Head of caudate nucleus (tissue), 42 donors: ENCODE data around the gene ZFC3H1.
"Not testable (repeated sequence)": the region's sequence is repeated elsewhere in the genome, so short reads cannot be mapped to it uniquely, and the experiment has no call there.

Source experiments
- DNase-seq, 42 donors: peaks; one replicate each; pipeline versions ENCODE4 v3.0.0 to v3.0.0-alpha.2; 2020 to 2021; ENCODE audit warnings: mixed read lengths in 7 of 42
- intact Hi-C: fragments of 100-400 bp; cut with DNase I; formaldehyde crosslinking; loops from one replicate; pipeline ENCODE4 v1.15.0; 2022

ZFC3H1 gene

GRCh38 chr12:71594214-71594948 lies 69.3 kb downstream of the ZFC3H1 start:
- peak in 7 of 42 donors; percentile 3 to 50 (median 22) for DNase-seq
- intact Hi-C loops: no loop called here

- intact Hi-C loops: no loop called here
- DNase-seq: no peak
These were observed 70.8 kb downstream of the ZFC3H1 start for GRCh38 chr12:71592841-71593240.

GRCh38 chr12:71591601-71592000 lies 72.0 kb downstream of the ZFC3H1 start:
- intact Hi-C loops: no loop called here

GRCh38 chr12:71589478-71589881 lies 74.2 kb downstream of the ZFC3H1 start:
- no peak for DNase-seq
- intact Hi-C loops: no loop called here

More at GRCh38 chr12:71591601-71592000, 72.0 kb downstream of the ZFC3H1 start:
- no peak for DNase-seq

- DNase-seq: no peak
- intact Hi-C loops: no loop called here
These were observed 76.6 kb downstream of the ZFC3H1 start for GRCh38 chr12:71587012-71587411.

- no peak for DNase-seq
- intact Hi-C loops: no loop called here
These were observed 78.4 kb downstream of the ZFC3H1 start for GRCh38 chr12:71585218-71585617.

GRCh38 chr12:71584356-71584755 lies 79.3 kb downstream of the ZFC3H1 start:
- no peak for DNase-seq
- intact Hi-C loops: no loop called here

GRCh38 chr12:71582925-71583324 lies 80.7 kb downstream of the ZFC3H1 start:
- DNase-seq: no peak
- intact Hi-C loops: no loop called here

GRCh38 chr12:71581206-71581605 lies 82.4 kb downstream of the ZFC3H1 start:
- no peak for DNase-seq
- intact Hi-C loops: no loop called here

- intact Hi-C loops: no loop called here
- DNase-seq: no peak
These were observed 84.9 kb downstream of the ZFC3H1 start for GRCh38 chr12:71578694-71579258.

- DNase-seq: no peak
- intact Hi-C loops: no loop called here
These were observed 87.2 kb downstream of the ZFC3H1 start for GRCh38 chr12:71576496-71576895.

- intact Hi-C loops, DNase-seq: not testable (repeated sequence)
These were observed 93.8 kb downstream of the ZFC3H1 start for GRCh38 chr12:71569885-71570284.

GRCh38 chr12:71567537-71567936 lies 96.1 kb downstream of the ZFC3H1 start:
- DNase-seq: peak; percentile 13 to 83 (median 53)

GRCh38 chr12:71566655-71567054 lies 97.0 kb downstream of the ZFC3H1 start:
- intact Hi-C loops: no loop called here
- no peak for DNase-seq

More at GRCh38 chr12:71567537-71567936, 96.1 kb downstream of the ZFC3H1 start:
- intact Hi-C loops: no loop called here

- no peak for DNase-seq
- intact Hi-C loops: no loop called here
These were observed 98.1 kb downstream of the ZFC3H1 start for GRCh38 chr12:71565535-71565934.

- DNase-seq: no peak
- intact Hi-C loops: no loop called here
These were observed 100.7 kb downstream of the ZFC3H1 start for GRCh38 chr12:71562676-71563595.
